A673 (cell line): ENCODE results near the gene NCBP2.

Source experiments
- CTCF ChIP-seq: fragments of 300-800, 200-600 bp; sonication (generic); conservative IDR thresholded peaks from 2 replicates; pipeline ENCODE4 v1.5.1; 2017; ENCODE audit warnings: low read depth, mild to moderate bottlenecking, antibody characterized with exemption, low read length, moderate library complexity, mixed read lengths
- EZH2 ChIP-seq: fragments of 200-600 bp; sonication (generic); IDR thresholded peaks from 2 replicates; pipeline ENCODE4 v1.6.1; 2017; ENCODE audit warnings: borderline replicate concordance, low read depth, mild to moderate bottlenecking, mixed read lengths, antibody characterized with exemption, low read length; ENCODE audit not compliant: poor library complexity, severe bottlenecking

GRCh38 chr3:196901768-196902167 is 40.6 kb downstream of the NCBP2 start:
- no peak for TF ChIP-seq CTCF
- TF ChIP-seq EZH2: no peak
